Cerebellar cortex (tissue), 1 donor: ENCODE measurements around the gene DIS3L2.
"Not testable (repeated sequence)": the region's sequence is repeated elsewhere in the genome, so short reads cannot be mapped to it uniquely, and the experiment has no call there.

Source experiments
- DNase-seq: peaks from one replicate; pipeline ENCODE4 v3.0.0-alpha.2; 2015; ENCODE audit warnings: low spot score

Gene DIS3L2

DNA sequence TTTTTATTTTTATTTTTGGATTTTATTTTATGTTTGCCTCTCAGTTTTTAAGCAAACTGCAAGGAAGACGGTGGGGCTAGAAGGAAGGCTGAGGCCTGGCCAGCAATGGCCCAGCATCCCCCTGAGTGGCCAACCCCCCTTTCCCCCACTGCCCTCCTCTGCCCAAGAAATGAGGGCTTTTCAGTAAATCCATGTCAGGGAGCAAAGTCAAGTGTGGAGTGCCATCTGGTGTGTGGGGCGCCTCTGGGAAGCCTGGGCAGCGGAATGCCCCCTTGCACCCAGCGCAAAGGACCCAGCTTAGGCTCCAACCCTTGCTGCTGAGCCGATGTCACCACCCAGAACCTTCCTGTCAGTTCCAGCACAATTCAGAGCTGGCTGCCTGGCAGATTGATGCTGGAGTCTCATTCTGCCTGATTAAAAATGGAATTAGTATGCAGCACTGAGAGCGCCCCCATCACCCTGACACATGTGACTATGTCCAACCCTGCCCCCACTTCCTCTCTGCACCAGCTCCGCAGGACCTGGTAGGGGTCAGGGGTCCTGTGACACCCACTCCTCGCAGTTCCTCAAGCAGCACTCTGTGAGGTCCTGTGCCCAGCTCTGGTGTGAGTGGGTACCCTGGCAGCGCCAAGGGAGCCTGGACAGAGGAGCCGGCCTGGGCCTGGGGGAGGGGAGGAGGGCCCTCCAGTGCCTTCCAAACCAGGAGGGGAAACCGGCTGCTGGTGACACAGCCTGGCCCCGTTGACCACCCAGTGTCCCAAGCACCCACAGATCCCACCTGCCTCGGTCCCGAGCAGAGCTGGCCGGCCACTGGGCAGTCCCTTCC is 407.8 kb downstream of the DIS3L2 start:
- no peak for DNase-seq

DNA sequence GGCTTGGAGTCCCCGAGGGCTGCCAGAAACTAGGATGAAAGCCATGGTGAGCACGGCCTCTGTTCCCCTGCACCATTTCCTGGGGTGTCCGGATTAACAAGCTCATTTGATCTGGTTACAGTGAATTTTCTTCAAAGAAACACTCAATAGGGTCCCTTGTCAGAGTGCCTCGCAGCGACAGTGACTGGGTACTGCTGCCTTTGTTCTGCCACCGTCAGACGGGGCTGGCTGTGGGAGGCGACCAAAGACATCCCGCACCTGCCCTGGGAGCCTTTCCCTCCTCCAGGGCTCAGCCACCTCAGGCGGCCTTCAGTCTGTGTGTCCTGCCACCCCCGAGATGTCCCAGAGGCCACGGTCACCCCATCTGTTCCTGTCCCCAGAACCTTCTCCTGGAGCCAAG is 408.5 kb downstream of the DIS3L2 start:
- DNase-seq, result not testable (repeated sequence)

DNA sequence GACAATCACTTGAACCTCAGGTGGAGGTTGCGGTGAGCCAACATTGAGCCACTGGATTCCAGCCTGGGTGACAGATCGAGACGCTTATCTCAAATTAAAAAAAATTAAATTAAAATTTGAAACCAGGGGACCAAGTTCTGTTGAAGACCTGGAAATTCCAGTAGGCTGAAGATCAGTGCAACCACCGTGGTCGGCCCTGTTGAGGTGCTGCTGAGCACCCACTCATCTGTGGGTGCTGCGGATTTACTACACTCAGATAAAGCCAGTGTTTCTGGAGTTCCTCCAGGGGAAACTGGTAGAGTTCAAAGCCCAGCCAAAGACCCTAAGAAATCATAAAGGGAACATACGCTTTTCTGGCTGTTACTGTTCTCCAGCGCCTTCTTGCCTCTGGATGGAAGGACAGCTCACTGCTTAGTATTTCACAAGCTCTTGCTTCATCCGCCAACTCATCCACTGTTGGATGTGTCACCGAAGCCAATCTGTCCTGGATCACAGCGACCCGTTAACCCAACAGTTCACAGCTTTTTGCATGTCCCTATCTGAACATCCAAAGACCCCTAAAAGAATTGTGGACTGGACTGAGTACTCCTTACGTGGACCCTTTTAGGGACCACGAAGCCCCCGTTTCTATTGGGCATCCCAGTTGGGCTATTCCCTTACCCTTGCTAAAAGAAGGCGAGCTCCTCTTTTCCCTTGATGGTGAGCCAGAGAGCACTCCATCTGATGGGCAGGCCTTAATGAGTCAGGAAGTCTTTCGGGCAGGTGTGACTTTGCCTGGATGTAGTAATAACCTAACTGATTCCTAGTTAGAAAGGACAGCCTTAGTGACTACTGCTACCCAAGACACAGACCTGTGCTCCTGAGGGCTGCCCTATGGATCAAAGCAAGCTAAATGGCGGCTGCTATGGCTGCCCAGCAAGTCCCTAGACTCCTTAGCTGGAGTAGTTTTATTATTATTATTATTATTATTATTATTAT is 411.0 kb downstream of the DIS3L2 start:
- no peak for DNase-seq

DNA sequence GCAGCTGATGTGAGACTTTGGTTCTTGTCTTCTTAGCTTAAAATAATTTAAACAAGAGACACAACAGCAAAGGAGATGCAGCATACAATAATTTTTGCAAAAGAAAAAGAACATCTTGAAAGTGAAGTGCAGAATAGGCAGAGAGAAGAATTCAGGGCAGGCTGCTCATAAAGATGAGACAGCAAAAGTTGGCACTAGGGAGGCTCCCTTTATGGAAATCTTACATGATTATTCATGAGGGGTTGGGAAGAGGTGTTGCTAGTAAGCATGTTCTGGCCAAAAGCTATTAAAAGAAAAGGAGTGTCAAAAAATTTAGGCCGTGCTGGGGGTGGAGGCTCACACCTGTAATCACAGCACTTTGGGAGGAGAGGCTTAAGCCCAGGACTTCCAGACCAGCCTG is 412.8 kb downstream of the DIS3L2 start:
- DNase-seq, result no peak

DNA sequence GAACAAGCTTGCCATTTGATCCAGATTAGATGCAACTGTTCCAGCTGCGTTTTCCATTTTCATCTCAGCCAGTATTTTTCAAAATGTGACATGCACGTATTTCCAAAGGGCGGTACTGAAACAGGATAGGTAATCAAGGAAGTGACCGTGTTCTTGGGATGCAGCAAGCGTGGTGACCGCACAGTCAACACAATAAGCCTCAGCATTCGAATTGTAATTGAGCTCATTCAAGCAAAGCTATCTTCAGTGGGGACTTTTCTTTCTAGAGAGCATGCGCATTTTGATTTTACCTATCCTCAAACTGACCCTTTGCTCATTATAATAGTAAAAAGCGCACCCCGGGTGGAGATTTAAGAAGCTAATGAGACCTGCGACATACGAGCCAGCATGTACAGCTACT is 413.7 kb downstream of the DIS3L2 start:
- no peak for DNase-seq

DNA sequence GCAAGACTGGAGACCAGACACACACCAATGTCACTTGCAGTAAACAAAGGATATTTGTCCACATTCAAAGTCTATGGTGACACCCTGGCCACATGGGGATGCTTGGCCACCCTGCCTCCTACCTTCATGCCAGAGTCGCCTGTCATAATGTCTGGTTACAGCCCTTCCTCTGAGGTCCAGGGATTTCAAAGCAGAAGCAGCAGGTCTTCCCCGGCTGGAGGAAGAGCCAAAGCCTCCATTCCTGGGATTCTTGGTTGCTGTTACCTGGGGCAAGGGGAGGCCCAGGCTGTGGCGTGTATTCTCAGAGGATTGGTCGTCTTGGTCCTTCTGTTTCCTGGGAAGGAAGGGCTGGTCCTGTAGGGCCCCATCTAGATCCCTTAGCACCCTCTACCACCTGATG is 414.7 kb downstream of the DIS3L2 start:
- DNase-seq, result no peak

DNA sequence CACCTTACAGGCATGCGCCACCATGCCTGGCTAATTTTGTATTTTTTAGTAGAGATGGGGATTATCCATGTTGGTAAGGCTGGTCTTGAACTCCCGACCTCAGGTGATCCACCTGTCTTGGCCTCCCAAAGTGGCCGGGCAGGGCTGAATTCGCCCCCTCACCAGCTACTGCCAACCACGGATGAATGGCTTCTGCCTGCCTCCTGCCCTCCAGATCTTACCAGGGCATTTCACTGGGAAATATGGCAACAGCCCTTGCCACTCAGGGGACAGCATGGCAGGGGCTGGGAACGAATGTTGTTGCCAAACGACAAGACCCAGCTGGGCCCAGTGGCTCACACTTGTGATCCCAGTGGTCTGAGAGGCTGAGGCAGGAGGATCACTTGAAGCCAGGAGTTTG is 415.2 kb downstream of the DIS3L2 start:
- no peak for DNase-seq

DNA sequence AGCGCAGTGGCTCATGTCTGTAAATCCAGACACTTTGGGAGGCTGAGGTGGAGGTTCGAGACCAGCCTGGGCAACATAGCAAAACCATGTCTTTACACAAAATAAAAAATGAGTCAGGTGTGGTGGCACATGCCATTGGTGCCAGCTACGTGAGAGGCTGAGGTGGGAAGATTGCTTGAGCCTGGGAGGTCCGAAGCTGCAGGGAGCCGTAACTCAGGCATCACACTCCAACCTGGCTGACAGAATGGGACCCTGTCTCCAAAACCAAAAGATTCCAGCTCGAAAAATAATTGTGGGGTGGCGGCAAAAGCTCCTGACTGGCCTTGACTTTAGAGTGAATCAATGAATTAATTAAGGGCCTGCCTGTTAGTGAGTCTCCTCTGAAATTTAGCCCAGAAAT is 415.8 kb downstream of the DIS3L2 start:
- DNase-seq, result no peak

DNA sequence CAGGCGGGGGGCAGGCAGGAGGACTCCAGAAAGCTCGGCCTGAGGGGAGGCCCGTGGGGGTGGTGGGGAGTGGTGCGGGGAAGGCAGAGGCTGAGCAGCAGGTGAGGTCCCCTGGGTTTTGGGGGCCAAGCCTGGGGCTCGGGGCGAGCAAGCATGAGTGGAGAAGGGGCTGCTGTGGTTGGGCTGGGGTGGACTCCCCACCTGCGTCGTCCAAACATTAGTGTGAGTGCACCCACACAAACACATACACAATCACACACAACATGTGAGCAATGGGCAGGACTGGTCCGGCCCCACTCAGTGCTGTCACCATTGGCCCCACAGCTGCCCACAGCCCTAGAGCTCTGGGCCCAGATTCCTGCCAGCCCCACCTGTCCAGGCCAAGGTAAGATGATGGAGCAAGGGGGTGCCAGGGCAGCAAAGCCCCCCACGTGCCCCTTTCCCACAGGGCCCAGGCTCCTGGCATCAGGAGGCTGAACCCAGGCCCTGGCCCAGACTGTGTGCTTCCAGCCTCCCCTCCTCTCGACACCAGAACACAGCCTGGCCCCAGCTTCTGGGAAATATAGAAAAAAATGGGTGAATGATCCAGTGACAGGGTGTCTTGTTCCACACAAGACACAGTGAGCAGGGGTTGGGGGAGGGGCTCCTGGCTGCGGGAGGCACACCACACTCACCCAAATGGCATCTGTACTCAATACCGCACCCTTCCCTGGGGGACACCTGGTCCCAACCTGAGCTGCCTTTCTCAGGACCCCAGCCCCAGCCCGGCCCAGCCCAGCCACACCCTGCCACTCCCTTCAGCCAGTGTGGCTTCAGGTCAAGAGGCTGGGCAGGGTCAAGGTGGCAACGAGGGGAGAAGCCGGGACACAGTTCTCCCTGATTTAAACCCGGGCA is 416.6 kb downstream of the DIS3L2 start:
- no peak for DNase-seq

DNA sequence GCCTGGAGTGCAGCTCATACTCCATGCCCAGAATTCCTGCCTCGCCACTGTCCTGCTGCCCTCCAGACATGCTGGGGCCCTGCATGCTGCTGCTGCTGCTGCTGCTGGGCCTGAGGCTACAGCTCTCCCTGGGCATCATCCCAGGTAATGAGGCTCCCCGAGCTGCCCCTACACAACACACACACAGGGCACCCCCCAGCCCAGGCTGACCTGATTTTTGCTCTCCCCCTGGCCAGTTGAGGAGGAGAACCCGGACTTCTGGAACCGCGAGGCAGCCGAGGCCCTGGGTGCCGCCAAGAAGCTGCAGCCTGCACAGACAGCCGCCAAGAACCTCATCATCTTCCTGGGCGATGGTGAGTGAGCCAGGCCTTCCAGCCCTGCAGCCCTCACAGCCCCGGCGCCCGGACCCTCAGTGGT is 417.2 kb downstream of the DIS3L2 start, which contains the start of gene ALPP:
ALPP (plus strand) TSS at position 17 of the 417 bp plus-strand sequence; CDS start at position 69, 52 bp downstream.
- not testable (repeated sequence) for DNase-seq

DNA sequence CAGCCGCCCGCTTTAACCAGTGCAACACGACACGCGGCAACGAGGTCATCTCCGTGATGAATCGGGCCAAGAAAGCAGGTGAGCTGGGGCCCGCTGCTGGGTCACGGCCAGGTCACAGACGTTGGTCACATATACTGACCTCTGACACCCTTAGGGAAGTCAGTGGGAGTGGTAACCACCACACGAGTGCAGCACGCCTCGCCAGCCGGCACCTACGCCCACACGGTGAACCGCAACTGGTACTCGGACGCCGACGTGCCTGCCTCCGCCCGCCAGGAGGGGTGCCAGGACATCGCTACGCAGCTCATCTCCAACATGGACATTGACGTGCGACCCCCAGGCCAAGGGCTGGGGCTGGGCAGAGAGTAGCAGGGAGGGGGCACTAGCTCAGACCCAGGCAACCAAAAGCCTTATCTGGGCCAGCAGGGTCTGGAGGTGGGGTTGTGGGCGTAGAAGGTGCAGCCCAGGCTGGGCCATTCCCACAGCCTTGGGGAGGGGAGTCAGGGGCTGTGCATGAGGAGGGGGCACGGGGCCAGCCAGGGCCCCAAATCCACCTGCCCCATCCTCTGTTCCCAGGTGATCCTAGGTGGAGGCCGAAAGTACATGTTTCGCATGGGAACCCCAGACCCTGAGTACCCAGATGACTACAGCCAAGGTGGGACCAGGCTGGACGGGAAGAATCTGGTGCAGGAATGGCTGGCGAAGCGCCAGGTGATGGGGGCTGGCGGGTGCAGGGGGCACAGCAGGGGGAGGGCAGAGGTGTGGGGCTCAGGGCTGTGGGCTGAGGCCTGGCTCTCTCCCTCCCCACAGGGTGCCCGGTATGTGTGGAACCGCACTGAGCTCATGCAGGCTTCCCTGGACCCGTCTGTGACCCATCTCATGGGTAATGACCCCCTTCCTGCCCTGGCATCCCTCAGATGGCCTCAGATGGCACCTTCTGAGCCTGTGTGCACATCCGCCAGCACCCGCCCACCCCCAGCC is 418.4 kb downstream of the DIS3L2 start:
- DNase-seq, result not testable (repeated sequence)

DNA sequence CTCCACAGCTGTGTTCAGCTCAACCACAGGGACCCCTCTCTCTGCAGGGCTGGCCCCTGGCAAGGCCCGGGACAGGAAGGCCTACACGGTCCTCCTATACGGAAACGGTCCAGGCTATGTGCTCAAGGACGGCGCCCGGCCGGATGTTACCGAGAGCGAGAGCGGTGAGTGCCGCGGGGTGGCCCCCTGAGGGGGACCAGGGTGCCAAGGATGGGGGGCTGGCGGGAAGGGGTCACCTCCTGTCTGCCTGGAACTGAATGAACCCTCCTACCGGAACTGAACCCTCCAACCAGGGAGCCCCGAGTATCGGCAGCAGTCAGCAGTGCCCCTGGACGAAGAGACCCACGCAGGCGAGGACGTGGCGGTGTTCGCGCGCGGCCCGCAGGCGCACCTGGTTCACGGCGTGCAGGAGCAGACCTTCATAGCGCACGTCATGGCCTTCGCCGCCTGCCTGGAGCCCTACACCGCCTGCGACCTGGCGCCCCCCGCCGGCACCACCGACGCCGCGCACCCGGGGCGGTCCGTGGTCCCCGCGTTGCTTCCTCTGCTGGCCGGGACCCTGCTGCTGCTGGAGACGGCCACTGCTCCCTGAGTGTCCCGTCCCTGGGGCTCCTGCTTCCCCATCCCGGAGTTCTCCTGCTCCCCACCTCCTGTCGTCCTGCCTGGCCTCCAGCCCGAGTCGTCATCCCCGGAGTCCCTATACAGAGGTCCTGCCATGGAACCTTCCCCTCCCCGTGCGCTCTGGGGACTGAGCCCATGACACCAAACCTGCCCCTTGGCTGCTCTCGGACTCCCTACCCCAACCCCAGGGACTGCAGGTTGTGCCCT is 419.9 kb downstream of the DIS3L2 start:
- DNase-seq, result not testable (repeated sequence)

DNA sequence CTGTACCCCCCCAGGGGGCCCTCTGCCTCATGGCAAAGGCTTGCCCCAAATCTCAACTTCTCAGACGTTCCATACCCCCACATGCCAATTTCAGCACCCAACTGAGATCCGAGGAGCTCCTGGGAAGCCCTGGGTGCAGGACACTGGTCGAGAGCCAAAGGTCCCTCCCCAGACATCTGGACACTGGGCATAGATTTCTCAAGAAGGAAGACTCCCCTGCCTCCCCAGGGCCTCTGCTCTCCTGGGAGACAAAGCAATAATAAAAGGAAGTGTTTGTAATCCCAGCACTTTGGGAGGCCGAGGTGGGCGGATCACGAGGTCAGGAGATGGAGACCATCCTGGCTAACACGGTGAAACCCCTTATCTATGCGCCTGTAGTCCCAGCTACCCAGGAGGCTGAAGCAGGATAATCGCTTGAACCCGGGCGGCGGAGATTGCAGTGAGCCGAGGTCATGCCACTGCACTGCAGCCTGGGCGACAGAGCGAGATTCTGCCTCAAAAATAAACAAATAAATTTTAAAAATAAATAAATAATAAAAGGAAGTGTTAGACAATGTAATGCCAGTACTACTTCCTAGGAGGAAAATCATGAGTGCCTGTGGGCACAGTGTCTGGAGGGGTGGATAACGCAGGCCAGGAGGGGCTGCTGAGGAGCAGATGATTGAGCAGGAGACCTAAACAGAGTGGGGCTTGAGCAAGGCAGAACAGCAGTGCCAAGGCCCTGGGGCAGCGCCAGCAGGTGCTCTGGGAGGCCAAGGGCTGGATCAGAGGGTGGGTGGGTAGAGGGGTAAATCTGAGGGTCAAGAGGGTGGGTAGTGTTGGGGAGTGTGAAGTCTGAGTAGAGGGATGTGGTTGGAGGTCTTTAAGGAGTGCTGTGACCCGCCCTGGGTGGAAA is 421.1 kb downstream of the DIS3L2 start:
- no peak for DNase-seq

DNA sequence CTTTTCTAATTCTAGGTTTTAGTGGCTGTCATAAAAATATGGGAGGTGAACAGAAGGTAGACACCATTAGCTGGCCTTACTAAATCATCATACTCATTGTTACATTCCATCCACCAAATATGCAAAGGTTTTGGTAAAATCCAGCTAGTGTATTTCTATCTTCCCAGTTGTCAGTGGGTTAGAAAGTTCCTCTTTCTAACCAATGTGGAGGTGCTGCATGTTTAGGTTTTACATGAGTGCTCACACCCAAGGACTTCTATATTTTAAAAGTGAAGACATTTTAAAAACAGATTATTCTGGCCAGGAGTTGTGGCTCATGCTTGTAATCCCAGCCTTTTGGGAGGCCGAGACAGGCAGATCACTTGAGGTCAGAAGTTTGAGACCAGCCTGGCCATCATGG is 423.0 kb downstream of the DIS3L2 start:
- DNase-seq, result no peak

DNA sequence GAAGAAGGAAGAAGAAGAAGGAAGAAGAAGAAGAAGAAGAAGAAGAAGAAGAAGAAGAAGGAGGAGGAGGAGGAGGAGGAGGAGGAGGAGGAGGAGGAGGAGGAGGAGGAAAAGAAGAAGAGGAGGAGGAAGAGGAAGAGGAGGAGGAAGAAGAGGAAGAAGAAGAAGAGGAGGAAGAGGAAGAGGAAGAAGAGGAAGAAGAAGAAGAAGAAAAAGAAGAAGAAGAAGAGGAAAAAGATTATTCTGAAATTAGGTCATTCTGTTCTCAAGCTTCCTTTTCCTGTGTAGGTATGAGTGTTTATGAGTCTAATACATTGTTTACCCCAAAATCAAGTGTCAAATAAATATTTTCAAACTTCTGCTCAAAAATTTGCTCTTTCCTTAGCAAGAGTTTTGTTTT is 423.5 kb downstream of the DIS3L2 start:
- not testable (repeated sequence) for DNase-seq

DNA sequence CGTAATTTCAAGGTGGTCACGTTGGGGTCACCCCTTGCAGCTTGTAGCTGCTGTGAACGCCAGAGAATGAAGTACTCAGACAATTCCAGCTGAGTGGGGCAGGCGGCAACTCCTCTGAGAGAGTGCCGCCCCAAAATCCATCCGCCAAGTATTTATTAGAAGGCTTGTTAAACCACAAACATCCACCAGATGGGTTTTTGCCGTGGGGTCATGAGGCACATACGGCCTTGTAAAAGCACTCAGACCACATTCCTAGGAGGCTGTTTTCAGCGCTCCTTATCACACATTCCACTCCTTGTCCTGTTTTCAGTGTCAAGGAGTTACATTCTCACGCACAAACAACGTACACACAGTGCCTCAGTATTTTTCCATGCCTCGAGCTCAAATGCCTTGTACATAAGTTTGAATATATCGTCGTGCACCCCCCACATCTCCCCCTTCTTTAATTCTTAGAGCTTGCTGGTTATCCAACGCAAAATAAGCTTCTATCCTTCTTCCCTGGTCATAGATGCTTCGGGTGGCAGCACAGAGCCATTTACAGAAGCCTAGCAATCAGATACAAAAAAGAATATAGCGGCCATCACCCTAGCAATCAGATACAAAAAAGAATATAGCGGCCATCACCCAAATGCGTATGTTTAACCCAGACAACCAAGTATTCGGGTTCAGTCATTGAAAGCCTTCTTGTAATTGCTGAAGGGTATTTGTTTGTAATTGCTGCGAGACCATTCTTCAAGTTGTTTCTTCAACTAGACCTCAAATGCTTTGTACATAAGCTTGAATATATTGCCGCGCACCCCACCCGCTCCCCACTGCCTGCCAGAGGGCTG is 424.4 kb downstream of the DIS3L2 start:
- DNase-seq, result peak; percentile 71

DNA sequence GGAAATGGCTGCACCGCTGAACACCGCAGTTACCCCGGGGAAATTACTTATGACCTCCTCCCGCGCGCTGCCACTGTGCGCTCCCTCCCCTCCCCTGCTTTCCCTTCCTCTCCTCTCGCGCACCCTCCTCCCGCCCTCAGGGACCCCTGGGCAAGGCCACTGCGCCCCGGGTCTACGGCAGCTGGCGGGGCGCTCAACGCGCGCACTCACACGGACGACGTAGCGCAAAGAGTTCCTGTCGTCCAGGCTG is 424.9 kb downstream of the DIS3L2 start:
- DNase-seq, result no peak
